Adrenal gland (tissue), 5 donors: ENCODE results near the gene EFS.

Source experiments
- POLR2A ChIP-seq, 2 donors: fragments of 450-650 bp; IDR thresholded peaks; one replicate each; pipeline ENCODE4 v1.6.1; 2017; ENCODE audit warnings: antibody characterized with exemption in 2 of 2, mild to moderate bottlenecking in 2 of 2, moderate library complexity in 1 of 2
- TF ChIP-seq, protein P1 (sequence below), 6 experiments: fragments of 450-650 bp in 4 of 6; fragments of 200-600 bp in 2 of 6; sonication (generic) in 1 of 6; IDR thresholded peaks; 1 replicate in 5 of 6; 2 replicates in 1 of 6; pipeline versions ENCODE4 v1.5.1 to v1.8.0; 2016 to 2021; ENCODE audit warnings: antibody characterized with exemption in 6 of 6, mild to moderate bottlenecking in 2 of 6, moderate library complexity in 1 of 6
- donor health status: DM: no; HTN: no; CAD: no.

GRCh38 chr14:23386999-23387398, 22.0 kb upstream of the EFS start:
- TF ChIP-seq, protein P1, sequence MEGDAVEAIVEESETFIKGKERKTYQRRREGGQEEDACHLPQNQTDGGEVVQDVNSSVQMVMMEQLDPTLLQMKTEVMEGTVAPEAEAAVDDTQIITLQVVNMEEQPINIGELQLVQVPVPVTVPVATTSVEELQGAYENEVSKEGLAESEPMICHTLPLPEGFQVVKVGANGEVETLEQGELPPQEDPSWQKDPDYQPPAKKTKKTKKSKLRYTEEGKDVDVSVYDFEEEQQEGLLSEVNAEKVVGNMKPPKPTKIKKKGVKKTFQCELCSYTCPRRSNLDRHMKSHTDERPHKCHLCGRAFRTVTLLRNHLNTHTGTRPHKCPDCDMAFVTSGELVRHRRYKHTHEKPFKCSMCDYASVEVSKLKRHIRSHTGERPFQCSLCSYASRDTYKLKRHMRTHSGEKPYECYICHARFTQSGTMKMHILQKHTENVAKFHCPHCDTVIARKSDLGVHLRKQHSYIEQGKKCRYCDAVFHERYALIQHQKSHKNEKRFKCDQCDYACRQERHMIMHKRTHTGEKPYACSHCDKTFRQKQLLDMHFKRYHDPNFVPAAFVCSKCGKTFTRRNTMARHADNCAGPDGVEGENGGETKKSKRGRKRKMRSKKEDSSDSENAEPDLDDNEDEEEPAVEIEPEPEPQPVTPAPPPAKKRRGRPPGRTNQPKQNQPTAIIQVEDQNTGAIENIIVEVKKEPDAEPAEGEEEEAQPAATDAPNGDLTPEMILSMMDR (IDR thresholded peaks at IDR 0.05) = no peak
- no peak for TF ChIP-seq POLR2A (IDR thresholded peaks at IDR 0.05)
